ENCODE results near the gene ADD3. TPM values are rescaled to one million over a fixed set of nuclear protein-coding genes. Genes with fewer than 3 reads are reported as not detected.

The ADD3 gene
- polyA plus RNA-seq, 1 donor (not counting 4 experiments of a cell fraction or from before 2014, with no cell fraction given) = 61.7 TPM

GRCh38 chr10:109968953-109969759 is 38.6 kb upstream of the ADD3 start:
- no peak for TF ChIP-seq EZH2 (IDR thresholded peaks at IDR 0.05; ENCODE audit: low read length)
- no peak overlapping the region for H2AFZ ChIP-seq (ENCODE audit: control insufficient read depth, low read length)
- no peaks in the 10 kb centered on the region for H3K27me3 ChIP-seq (ENCODE audit: control insufficient read depth, extremely low read depth, insufficient read depth, low read length)
- no peaks in the 10 kb centered on the region for H3K9me3 ChIP-seq (ENCODE audit: control insufficient read depth, low read depth, low read length)
- no peaks in the 10 kb centered on the region for H3K79me2 ChIP-seq (ENCODE audit: control insufficient read depth, insufficient read depth, low read length)
- no peak overlapping the region for H3K4me2 ChIP-seq (ENCODE audit: control insufficient read depth, extremely low read depth, insufficient read depth, low read depth, low read length)
- no peak for DNase-seq (ENCODE audit: low read depth, low spot score)
- H3K4me1 ChIP-seq (ENCODE audit: control insufficient read depth, extremely low read depth, insufficient read depth, low read length) = no peaks in the 10 kb centered on the region
- no peaks in the 10 kb centered on the region for H3K36me3 ChIP-seq (ENCODE audit: control insufficient read depth in 2 of 2, extremely low read depth in 1 of 2, insufficient read depth in 2 of 2, low read length in 2 of 2)
- no peaks in the 10 kb centered on the region for H4K20me1 ChIP-seq (ENCODE audit: control insufficient read depth, extremely low read depth, insufficient read depth, low read length)
- FAIRE-seq = no peak
- no peak overlapping the region for H3K4me3 ChIP-seq (ENCODE audit: control insufficient read depth in 2 of 3, extremely low read depth in 1 of 3, insufficient read depth in 2 of 3, low read depth in 1 of 3, low read length in 3 of 3)
- no peaks in the 10 kb centered on the region for H3K9me1 ChIP-seq (ENCODE audit: control insufficient read depth, extremely low read depth, insufficient read depth, low read length)
- dilution Hi-C loops (cut with MboI; ENCODE audit: extremely low pct_ligation_motif_present, low sequenced_read_pairs) = no loop called here
- H3K27ac ChIP-seq (ENCODE audit: control insufficient read depth, insufficient read depth, low read length) = no peak overlapping the region
- no peak overlapping the region for H3K9ac ChIP-seq (ENCODE audit: control insufficient read depth, extremely low read depth, insufficient read depth, low read length)

GRCh38 chr10:109969760-109970346 is 37.9 kb upstream of the ADD3 start:
- Histone ChIP-seq H2AFZ (ENCODE audit: control insufficient read depth, low read length) (no peak overlapping the region), H3K27me3 (ENCODE audit: control insufficient read depth, extremely low read depth, insufficient read depth, low read length) (no peaks in the 10 kb centered on the region), H3K9ac (ENCODE audit: control insufficient read depth, extremely low read depth, insufficient read depth, low read length) (no peak overlapping the region), H3K4me2 (ENCODE audit: control insufficient read depth, extremely low read depth, insufficient read depth, low read depth, low read length) (no peak overlapping the region), H3K27ac (ENCODE audit: control insufficient read depth, insufficient read depth, low read length) (no peak overlapping the region), H4K20me1 (ENCODE audit: control insufficient read depth, extremely low read depth, insufficient read depth, low read length) (no peaks in the 10 kb centered on the region), H3K4me3 (ENCODE audit: control insufficient read depth in 2 of 3, extremely low read depth in 1 of 3, insufficient read depth in 2 of 3, low read depth in 1 of 3, low read length in 3 of 3) (no peak overlapping the region), H3K9me3 (ENCODE audit: control insufficient read depth, low read depth, low read length) (no peaks in the 10 kb centered on the region), H3K36me3 (ENCODE audit: control insufficient read depth in 2 of 2, extremely low read depth in 1 of 2, insufficient read depth in 2 of 2, low read length in 2 of 2) (no peaks in the 10 kb centered on the region), H3K79me2 (ENCODE audit: control insufficient read depth, insufficient read depth, low read length) (no peaks in the 10 kb centered on the region), H3K9me1 (ENCODE audit: control insufficient read depth, extremely low read depth, insufficient read depth, low read length) (no peaks in the 10 kb centered on the region), H3K4me1 (ENCODE audit: control insufficient read depth, extremely low read depth, insufficient read depth, low read length) (no peaks in the 10 kb centered on the region)
- no peak for TF ChIP-seq CTCF (optimal IDR thresholded peaks at IDR 0.05 in 1 of 3, IDR thresholded peaks at IDR 0.05 in 1 of 3, conservative IDR thresholded peaks at IDR 0.05 in 1 of 3; ENCODE audit: extremely low read depth in 1 of 3, insufficient read depth in 2 of 3, low read length in 3 of 3)
- no peak for TF ChIP-seq EZH2 (IDR thresholded peaks at IDR 0.05; ENCODE audit: low read length)
- DNase-seq (ENCODE audit: low read depth, low spot score) (no peak), FAIRE-seq (no peak)
- dilution Hi-C loops (cut with MboI; ENCODE audit: extremely low pct_ligation_motif_present, low sequenced_read_pairs) = no loop called here

Data from keratinocyte (primary cell).